HG02759 (cell line): Measurements from ENCODE around the gene PLEKHH1.
"Not testable (repeated sequence)": the region's sequence is repeated elsewhere in the genome, so short reads cannot be mapped to it uniquely, and the experiment has no call there.

Source experiments
- ATAC-seq: cut with Tn5 transposase; IDR thresholded peaks from one replicate; pipeline ENCODE4 v1.9.1; 2021; ENCODE audit warnings: mild to moderate bottlenecking, moderate library complexity; ENCODE audit not compliant: unreplicated experiment

Gene PLEKHH1

GRCh38 chr14:67619446-67620216, 86.5 kb downstream of the PLEKHH1 start, which contains the start of gene ARG2:
TSS of gene ARG2 (plus strand) at chr14:67619920. CDS start at chr14:67619978, 58 bp downstream.
- ATAC-seq, result peak; percentile 94

- ATAC-seq, result no peak
Measured at GRCh38 chr14:67620217-67620785, 87.2 kb downstream of the PLEKHH1 start.

- no peak for ATAC-seq
Measured at GRCh38 chr14:67622675-67623074, 89.6 kb downstream of the PLEKHH1 start.

- ATAC-seq, result no peak
Measured at GRCh38 chr14:67623114-67623513, 90.0 kb downstream of the PLEKHH1 start.

GRCh38 chr14:67626131-67626530, 93.0 kb downstream of the PLEKHH1 start:
- ATAC-seq, result not testable (repeated sequence)

GRCh38 chr14:67627519-67627918, 94.4 kb downstream of the PLEKHH1 start:
- no peak for ATAC-seq

GRCh38 chr14:67630186-67630585, 97.1 kb downstream of the PLEKHH1 start:
- ATAC-seq, result no peak

- no peak for ATAC-seq
Measured at GRCh38 chr14:67630938-67631337, 97.8 kb downstream of the PLEKHH1 start.

- no peak for ATAC-seq
Measured at GRCh38 chr14:67633451-67634147, 100.5 kb downstream of the PLEKHH1 start.

GRCh38 chr14:67636361-67636919, 103.3 kb downstream of the PLEKHH1 start:
- no peak for ATAC-seq

GRCh38 chr14:67638642-67639041, 105.6 kb downstream of the PLEKHH1 start:
- ATAC-seq, result no peak
